SKM-1 treated with dmso at 0.1 percent for 144 hours (cell line): ENCODE measurements around the gene SERAC1.

Experiments
- DNase-seq: peaks from one replicate; lab custom pipeline; 2025; ENCODE audit not compliant: unreplicated experiment; lab: John Stamatoyannopoulos, UW

SERAC1 gene

DNA sequence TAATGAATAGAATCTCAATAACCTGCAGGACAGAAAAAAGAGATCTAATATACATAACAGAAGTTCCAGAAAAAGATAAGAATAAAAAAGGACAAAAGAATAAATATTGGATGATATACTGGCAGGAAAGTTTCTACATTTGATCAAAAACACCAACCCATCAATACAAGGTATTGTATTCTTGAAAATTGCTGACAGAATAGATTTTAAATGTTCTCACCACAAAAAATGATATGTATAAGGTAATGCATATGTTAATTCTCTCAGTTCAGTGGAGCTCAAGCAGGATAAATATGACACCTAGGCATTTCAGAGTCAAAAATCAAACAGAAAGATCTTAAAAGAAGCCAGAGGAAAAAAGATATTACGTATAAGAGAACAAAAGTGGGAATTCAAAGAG, 43.8 kb downstream of the SERAC1 start:
- no peak for DNase-seq

DNA sequence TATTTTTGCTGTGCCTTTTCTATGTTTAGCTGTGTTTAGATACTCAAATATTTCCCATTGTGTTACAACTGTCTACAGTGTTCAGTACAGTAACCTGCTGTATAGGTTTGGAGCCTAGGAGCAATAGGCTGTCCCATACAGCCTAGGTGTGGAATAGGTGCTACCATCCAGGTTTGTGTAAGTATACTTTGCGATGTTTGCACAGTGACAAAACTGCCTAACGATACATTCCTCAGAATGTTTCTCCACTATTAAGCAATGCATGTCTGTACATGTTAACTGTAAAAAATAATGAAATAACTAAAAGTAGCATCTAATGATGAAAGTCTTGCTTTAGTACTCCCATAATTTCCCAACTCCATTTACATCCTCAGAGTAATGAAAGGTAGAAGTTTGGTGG, 46.0 kb downstream of the SERAC1 start:
- DNase-seq: no peak

DNA sequence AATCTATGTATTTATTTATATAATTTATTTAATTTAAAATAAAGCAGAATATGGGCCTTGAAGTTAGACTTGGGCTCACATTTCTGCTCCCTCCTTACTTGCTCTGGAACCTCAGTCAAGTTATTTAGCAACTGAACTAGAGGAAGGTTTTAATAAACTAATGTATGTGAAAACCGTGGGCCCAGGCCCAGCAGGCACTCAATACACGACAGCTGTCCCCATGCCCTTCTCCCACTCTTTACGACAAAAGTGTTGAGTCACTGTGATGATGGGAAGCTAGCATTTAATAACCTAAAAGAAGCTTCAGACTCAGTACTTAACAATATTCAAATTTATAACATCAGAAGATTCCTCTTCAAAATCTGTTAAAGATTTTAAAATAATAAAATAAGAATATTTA, 46.7 kb downstream of the SERAC1 start:
- no peak for DNase-seq

DNA sequence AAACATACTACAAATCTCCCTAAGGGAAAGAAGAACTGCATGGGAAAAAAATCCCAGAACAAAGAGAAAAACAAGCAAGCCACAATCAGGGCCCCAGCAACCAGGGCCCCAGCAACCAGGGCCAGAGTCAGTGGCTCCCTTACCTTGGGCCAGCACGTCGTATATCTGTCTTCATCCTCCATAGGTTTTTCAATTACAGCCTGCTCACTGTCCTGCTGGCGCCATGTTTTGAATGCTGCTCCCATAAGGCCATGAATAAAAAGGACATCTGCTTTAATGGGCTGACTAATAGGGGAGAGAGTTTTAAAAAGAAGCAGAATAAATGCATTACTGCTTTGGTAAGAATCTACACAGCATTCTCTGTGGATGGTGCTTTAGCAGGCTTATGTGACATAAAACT, 49.2 kb downstream of the SERAC1 start:
- no peak for DNase-seq

GRCh38 chr6:158115508-158115907, 52.6 kb downstream of the SERAC1 start:
- DNase-seq: no peak

GRCh38 chr6:158115102-158115501, 53.0 kb downstream of the SERAC1 start:
- DNase-seq: no peak

DNA sequence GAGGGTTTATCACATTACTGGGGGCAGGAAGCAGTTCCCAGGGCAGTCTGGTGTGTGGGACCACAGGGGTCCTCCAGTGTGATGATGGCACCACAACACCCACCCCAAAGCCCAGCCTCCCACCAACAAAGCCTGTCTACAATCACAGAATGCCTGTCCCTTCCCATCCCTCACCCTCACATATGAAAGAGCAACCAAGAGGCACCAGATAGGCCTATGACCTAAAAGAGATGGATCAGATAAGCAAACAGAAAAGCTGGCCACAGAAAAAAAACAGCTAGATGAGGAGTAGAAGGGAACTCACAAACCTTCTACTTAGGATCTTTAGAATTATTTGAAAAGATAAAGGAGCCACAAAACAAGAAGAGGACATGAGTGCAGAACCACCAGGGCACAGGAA, 54.3 kb downstream of the SERAC1 start:
- DNase-seq: no peak

- DNase-seq: no peak
Measured at GRCh38 chr6:158111987-158112386, 56.1 kb downstream of the SERAC1 start.

DNA sequence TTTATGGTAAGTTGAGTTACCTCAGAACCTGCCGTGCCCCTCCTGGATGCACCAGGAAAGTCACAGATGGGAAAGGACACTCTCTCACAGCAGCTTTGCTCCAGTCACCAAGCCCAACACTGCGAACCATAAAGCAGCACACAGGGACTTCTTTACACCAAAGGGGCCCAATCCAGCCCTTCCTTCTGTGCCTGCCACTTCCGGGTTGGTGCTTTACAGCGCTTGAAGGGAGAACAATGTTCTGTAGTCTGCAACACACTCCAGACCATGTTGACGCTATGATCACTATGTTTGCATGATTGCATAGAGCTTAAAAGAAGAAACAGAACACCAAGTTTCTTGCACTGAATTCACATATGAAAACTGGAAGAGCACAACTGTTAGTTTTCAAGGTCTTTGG, 57.1 kb downstream of the SERAC1 start:
- DNase-seq: no peak

- no peak for DNase-seq
Measured at GRCh38 chr6:158109748-158110147, 58.3 kb downstream of the SERAC1 start.

- DNase-seq: no peak
Measured at GRCh38 chr6:158104696-158105095, 63.4 kb downstream of the SERAC1 start.

DNA sequence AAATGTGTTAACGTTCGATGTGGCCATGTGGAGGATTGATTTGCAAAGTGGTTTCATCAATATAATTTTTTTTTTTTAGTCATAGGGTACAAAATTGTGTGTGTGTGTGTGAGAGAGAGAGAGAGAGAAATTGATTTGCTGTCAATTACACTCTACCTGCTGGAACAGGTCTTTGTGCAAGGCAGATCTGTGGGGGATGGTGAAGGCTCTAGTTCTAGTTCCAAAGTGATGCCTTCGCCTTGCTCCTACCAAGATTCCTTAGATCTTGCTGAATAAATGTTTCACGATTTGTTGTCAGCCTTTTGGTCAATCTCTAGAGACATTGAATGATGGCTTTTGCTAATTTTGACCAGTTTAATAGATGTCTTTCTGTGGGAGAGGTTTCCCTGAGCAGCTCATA, 64.8 kb downstream of the SERAC1 start:
- DNase-seq: no peak

DNA sequence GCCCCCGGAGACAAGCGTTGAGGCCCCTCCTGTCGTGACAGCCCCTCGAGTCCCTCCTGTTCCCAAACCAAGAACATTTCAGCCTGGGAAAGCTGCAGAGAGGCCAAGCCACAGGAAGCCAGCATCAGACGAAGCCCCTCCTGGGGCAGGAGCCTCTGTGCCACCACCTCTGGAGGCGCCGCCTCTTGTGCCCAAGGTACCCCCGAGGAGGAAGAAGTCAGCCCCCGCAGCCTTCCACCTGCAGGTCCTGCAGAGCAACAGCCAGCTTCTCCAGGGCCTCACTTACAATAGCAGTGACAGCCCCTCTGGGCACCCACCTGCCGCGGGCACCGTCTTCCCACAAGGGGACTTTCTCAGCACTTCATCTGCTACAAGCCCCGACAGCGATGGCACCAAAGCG, 72.4 kb downstream of the SERAC1 start:
- DNase-seq: no peak

- DNase-seq: no peak
Measured at GRCh38 chr6:158095031-158095430, 73.0 kb downstream of the SERAC1 start.

DNA sequence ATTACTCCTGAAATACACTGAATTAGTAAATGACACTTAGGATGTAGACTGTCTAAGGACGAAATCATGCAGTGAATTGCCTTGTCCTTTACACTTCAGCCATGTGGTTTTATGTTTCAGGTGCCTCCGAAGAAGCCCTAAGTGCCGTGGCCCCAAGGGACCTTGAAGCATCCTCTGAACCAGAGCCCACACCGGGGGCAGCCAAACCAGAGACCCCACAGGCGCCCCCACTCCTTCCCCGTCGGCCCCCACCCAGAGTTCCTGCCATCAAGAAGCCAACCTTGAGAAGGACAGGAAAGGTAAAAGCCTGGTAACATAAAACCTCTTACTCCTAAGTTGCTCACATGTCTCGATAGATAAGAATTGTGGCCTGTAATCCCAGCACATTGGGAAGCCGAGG, 75.3 kb downstream of the SERAC1 start:
- no peak for DNase-seq

- no peak for DNase-seq
Measured at GRCh38 chr6:158087224-158087867, 80.7 kb downstream of the SERAC1 start.

DNA sequence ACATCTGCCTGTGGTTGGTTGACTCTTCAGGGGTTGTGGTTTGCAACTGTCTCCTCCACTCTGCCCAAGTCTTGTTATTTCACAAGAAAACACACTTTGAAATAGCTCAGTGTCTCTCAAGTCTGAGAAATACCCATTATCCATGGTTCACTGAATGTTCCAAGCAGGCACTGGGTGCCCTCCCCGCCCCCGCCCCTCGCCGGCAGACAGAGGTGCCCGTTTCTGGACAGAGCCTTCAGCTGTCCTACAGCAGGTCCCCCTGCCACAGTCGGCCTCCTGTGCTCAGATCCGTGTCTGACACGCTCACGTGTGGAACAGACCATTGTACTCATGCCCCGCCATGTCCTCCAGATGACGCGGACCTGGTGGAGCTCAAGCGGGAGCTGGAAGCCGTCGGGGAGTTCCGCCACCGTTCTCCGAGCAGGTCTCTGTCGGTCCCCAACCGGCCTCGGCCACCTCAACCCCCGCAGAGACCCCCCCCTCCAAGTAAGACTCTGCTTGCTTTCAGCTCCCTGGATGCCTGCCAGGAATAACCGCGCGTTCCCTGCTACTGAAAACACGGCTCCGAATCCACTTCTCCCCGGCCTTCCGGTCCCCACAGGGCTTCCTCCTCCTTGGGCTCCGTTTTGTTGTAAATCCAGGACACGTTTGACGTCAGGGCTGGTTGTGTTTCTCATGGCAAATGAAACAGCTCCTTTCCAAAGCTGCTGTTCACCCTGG, 81.4 kb downstream of the SERAC1 start:
- peak; percentile 98 for DNase-seq

- no peak for DNase-seq
Measured at GRCh38 chr6:158086054-158086503, 82.0 kb downstream of the SERAC1 start.

DNA sequence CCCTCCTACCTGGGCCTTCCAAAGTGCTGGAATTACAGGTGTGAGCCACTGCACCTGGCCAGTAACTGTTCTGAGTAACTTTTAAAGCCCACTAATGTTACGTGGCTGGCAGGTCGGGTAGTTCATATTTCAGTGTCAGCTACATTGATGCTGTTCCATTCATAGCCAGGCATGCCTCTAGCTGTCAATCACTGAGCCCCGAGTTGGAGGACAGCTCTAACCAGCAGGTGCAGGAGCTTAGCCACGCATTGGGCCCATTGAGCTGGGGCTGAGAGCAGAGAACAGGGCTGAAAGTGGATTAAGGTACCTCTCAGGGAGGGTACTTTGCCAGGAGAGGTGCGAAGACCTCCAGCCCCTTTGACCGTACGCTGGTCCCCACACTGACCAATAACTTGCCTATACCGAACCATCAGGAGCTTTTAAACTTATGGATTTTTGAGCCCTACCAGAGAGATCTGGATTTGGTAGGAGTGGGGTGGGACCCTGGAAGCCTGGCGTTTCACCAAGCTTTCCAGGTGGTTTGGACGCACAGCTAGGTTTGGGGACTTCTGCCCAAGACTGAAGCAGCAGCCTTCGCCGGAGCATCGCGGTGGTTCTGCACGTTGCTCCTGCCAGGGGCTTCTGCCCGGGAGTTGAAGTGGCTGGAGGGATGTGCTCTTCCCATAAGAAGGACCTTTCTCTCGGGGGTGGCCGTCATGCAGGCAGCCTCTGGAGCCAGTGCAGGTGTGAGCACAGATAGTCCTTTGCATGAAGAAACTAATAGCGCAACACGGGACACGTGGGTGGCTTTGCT, 82.6 kb downstream of the SERAC1 start:
- no peak for DNase-seq

- DNase-seq: no peak
Measured at GRCh38 chr6:158083455-158084325, 84.4 kb downstream of the SERAC1 start.

- DNase-seq: peak; percentile 83
Measured at GRCh38 chr6:158081657-158081935, 86.5 kb downstream of the SERAC1 start.
